Tongue (tissue), 2 donors: ENCODE data around the gene OSBPL3. TPM values are rescaled to one million over a fixed set of nuclear protein-coding genes. Genes with fewer than 3 reads are reported as not detected.
A peak's percentile ranks its signal among the peaks of the same experiment; 100 is the strongest.

Experiments used
- DNase-seq: peaks from one replicate; pipeline ENCODE4 v3.0.0-alpha.2; 2015
- total RNA-seq: library from RNA; depleted of rRNA; stranded (reverse); fragments of >200 nt; gene quantifications from one replicate; pipeline ENCODE4 v1.2.3, GENCODE V29; 2014

OSBPL3 gene
- total RNA-seq, 1 donor from 2014 or later, result 8.9 TPM

DNA sequence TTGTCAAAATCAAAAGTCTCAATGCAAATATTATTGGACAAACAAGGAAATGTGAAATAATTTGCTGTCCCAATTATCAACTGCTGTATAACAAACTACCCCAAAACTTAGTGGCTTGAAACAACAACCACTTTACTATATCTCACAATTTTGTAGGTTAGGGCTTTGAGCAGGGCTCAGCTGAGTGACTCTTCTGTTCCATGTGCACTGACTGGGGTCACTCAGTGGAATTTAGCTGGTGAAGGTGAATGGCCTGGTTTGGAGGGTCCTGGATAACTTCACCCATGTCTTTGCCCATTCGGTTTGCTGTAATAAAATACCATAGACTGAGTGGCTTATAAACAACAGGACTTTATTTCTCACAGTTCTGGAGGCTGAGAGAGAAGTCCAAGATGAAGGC lies 219.0 kb downstream of the OSBPL3 start:
- no peak for DNase-seq

DNA sequence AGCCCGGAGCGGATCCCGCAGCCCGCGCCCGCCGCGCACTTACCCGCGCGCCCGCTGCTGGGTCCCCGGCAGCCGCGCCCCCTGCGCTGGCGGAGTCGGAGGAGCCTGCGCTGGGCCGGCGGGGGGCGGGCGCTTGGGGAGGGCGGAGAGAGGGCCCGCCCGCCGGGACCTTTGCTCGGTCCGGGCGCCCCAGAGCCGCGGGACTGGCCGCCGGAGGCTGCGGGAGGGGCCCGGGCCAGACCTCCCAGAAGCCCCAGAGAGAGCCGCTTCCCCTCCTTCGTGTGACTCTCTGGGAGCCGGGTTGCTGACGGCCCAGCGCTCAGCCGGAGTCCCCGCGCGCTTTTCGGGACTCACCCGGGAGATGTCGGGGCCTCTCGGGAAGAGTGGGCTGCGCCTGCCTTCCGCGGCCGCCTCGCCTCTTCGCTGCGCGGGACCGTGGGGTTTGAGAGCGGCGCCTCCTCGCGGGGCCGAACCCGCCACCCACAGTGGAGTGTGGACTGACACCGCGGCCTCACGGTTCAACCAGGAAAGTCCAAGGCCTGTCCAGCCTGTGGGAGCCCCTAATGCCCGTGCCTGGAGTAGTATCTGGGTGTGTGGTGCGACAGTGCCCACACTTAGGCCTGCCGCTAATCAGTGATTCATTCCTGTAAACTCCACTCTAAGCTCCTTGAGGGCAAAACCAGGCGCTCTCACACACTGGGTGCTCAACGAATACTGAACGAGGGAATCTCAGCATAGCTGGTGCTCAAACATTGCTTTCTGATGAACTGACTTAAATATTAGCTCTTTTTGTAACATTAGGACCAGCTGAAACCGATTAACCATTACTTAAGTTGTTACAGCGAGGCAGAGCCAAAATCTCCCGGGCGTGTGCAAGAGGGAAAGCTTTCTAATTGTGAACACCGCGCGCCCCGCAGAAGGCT lies 222.4 kb downstream of the OSBPL3 start, which contains the start of gene GSDME:
Gene GSDME, minus strand, starts transcription at position 112 of the 923 bp plus-strand sequence. CDS start 7,690 bp downstream, outside the sequence.
- peak; percentile 77 for DNase-seq

DNA sequence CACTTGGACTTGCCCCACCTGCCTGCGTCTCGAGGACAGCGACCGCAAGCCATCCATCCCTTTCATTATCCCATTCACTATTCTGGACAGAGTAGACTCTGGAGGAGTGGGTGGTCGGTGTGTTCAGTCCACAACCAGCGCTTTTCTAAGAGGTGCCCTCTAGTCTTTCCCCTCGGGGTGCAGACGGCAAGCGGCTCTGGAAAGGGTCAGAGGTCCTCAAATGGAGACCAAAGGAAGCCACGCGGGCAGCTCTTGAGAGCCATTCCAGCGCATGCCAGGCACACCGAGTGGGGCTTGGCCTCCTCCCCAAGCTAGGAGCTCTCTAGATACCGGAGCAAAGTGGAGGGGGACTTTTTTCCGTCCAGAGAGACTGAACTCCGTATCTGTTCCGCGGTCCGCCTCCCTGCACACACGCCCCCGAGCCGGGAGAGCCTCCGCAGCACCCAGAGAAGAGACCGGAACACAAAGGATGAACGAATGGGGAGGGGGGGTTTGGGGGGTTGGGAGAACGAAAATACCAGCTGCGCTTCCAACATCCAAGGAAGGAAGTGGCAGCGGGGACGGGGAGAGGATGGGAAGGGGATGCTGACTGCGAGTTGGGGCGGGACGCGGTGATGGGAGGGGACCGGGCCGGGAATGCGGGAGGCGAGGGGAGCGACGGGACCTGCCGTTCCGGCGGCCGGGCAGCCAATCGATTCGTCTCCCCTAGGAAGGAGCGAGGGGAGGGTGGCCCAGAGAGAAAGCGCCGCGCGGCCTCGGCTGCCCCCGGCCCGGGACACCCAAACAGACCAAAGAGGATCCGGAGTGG lies 223.2 kb downstream of the OSBPL3 start:
- DNase-seq, result peak; percentile 64

DNA sequence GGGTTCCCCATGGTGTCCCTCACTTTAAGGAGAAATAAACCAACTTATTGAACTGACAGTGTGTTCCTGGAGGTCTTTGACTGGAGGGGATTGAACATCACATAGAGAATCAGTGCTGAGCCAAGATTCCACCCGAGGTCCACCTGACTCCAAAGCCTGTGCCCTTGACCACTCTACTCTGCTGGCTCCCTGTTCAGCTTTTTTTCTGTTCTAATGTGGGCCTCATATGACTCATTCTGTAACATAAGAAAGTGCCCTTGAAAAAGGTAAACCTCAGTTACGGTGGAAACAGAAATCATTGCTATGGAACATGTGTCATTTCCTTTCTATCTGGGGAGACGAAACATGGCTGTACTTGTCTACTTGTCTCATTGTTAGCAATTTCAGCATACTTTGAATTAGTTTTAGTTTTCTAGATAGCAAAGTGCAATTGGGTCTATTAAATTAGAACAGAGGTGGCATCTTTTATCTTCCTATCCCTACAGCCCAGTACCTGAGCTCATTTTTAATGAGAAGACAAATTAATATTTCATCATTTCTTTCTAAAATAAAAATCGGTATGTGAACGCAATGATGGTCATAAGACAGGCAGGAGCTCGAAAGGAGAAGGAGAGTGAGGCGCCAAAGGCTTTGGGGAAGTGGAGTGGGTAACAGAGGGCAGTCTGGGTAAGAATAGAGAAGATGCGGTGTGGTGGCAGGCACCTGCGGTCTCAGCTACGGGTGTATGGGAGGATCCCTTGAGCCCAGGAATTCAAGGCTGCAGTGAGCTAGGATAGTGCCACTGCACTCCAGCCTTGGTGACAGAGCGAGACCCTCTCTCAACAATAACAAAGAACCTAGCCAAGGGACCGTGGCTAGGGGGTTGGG lies 224.2 kb downstream of the OSBPL3 start:
- no peak for DNase-seq

DNA sequence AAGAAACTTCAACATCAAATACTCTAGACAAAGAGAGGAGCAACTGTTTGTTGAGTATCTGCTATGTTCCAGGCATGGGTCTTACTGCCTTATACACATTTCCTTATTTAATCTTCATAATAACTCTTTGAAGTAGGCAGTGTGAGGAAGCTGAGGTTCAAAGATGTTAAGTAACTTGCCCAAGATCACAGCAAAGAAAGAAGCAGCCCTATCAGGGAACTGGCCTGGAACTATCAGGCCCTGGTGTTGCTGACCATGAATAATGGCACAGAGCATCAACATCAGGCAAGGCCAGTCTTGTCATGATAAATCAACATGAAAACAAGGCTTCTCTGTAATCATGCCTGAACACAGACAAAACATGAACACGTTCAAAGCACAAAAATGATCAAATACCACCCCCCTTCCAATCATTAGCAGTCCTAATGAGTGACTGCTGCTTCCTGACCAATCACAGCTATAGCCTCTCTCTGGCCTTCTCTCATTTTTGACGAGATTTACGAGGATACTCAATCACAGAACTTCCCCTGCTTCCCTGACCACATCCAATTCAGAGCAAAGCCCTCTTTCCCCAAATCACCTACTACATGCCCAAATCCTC lies 225.0 kb downstream of the OSBPL3 start:
- no peak for DNase-seq

DNA sequence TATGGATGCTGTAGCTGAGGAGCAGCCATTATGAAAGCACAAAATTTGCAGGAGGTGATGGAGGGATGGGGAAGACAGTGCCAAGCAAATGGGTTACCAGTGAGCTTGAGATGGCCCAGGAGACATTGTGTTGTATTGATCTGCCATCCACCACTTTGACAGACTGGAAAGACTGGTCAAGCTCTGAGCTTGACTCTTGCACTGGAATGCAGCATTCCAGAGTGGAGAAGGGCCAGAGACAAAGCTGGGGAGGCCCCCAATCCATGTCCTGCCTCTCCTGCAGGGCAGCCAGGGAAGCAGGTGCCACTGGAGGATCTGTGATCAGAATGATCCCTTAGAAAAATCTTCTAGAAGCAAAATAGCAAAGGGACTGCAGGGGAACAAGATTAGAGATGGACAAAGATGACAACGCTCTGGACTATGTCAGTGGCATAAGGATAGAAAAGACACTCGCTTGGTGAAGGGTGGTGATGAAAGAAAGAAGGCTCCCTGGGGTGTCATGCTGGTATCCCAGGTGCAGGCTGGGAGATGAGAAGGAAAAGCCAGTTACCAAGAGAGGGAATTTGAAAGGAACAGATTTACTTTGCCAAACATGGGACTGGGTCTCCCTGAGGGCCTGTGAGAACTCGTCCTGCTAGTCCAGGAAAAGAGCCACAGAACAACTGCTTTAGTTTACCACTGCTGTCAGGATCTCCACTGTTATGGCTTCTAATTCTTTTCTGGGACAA lies 227.7 kb downstream of the OSBPL3 start:
- DNase-seq, result no peak

DNA sequence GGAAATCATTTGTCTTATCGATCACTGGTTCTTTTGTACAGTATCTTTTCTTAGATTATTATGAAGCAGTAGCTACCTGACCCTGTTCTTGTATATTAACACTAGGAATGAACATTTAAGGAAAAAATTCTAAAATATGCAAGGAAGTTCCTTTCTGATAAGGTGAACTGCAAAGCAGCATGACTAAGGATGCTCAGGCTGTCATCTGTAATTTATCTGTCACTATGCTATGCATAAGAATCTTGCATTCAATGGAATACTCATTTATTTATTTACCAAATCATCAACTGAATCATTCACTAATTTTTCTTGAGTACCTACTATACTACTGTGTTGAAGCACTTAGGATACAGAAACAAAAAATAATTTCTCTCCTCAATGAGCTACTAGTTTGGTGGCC lies 228.5 kb downstream of the OSBPL3 start:
- DNase-seq, result no peak

DNA sequence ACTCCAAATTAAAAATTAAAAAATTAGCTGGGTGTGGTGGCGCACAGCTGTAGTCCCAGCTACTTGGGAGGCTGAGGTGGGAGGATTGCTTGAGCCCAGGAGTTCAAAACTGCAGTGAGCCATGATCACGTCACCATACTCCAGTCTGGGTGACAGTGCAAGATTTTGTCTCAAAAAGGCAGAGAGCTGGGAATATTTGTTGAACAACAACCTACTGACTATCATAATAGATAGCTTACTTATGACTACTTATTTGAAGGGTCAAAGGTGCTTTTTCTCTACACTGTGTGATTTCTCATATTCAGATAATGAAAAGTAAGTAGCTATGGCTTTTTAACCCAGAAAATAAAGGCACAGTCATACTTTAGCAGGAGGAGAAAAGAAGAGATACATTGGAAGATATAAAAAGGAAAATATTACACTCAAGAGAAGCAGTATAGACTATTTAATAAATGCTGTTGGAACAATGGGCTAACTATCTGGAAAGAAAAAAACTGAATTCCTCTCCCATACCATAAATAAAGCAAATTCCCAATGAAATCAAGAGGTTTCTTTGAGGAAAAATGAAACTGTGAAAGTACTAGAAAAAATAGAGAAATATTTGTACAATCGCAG lies 229.4 kb downstream of the OSBPL3 start:
- no peak for DNase-seq

DNA sequence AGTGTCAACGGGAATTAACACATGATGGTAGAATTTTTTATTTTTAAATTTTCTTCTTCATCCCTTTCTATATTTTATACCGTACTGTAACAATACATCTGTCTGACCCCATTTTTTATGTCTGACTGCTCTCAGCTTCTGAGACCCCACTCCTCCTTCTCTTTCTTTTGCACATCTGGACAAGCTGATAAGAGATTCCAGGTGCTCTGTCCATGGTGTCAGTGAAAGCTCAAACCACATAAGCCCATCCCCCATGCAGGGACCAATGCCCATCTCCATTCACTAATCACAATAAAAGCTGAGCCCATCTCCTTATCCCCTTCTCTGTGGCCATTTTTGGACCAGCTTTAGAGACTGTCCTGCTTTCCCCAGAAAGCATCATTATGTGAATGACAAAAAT lies 231.5 kb downstream of the OSBPL3 start:
- DNase-seq, result no peak

Other genes with a start within 250 kb of the OSBPL3 start
- gene GSDME, start 222.7 kb downstream of the OSBPL3 start, total RNA-seq, result 12.9 TPM
- gene CYCS, start 145.1 kb upstream of the OSBPL3 start, total RNA-seq, result 91.0 TPM
- gene NPVF, start 248.3 kb upstream of the OSBPL3 start, total RNA-seq, result not detected